ENCODE data around the gene ARHGAP6. TPM values are rescaled to one million over a fixed set of nuclear protein-coding genes. Genes with fewer than 3 reads are reported as not detected.
"Not testable (repeated sequence)": the region's sequence is repeated elsewhere in the genome, so short reads cannot be mapped to it uniquely, and the experiment has no call there.

The ARHGAP6 gene
- total RNA-seq, 1 donor from 2014 or later: 3.1 TPM

DNA sequence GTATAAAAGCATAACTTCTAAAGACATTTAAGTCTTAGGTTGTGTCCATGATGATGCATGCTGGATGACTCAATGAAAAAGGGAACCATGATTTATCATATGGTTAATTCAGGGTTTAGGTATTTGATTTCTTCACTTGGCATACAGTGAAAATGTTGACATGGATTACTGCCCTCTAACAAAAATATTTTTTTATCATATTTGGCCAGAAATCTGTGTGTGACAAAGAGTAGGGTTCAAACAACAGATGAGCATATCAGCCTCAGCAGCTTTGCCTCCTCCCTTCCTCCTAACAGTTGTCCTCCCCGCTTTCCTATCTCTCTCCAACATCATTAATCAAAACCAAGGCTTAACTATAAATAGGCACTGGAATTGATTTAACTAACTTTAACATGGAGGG lies 46.3 kb downstream of the ARHGAP6 start:
- Histone ChIP-seq H3K36me3 (no peaks in the 10 kb centered on the region), H3K4me1 (no peaks in the 10 kb centered on the region), H3K9me3 (replicated peaks) (peaks cover 8% of the 10 kb centered on the region), H3K27me3 (ENCODE audit: low read depth) (no peaks in the 10 kb centered on the region), H3K4me3 (no peak overlapping the region), H3K27ac (replicated peaks) (no peak overlapping the region)
- no peak for DNase-seq
- TF ChIP-seq, protein P1, sequence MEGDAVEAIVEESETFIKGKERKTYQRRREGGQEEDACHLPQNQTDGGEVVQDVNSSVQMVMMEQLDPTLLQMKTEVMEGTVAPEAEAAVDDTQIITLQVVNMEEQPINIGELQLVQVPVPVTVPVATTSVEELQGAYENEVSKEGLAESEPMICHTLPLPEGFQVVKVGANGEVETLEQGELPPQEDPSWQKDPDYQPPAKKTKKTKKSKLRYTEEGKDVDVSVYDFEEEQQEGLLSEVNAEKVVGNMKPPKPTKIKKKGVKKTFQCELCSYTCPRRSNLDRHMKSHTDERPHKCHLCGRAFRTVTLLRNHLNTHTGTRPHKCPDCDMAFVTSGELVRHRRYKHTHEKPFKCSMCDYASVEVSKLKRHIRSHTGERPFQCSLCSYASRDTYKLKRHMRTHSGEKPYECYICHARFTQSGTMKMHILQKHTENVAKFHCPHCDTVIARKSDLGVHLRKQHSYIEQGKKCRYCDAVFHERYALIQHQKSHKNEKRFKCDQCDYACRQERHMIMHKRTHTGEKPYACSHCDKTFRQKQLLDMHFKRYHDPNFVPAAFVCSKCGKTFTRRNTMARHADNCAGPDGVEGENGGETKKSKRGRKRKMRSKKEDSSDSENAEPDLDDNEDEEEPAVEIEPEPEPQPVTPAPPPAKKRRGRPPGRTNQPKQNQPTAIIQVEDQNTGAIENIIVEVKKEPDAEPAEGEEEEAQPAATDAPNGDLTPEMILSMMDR (IDR thresholded peaks at IDR 0.05; ENCODE audit: borderline replicate concordance): no peak
- intact Hi-C loops (cut with micrococcal nuclease): no loop called here

DNA sequence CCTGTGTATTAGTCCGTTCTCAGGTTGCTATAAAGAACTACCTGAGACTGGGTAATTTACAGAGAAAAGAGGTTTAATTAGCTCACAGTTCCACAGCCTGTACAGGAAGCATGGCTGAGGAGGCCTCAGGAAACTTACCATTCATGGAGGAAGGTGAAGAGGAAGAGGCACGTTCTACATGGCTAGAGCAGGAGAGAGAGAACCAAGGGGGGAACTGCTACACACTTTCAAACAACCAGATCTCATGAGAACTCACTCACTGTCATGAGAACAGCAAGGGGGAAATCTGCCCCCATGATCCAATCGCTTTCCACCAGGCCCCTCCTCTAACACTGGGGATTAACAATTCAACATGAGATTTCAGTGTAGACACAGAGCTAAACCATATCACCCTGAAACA lies 51.5 kb downstream of the ARHGAP6 start:
- H3K36me3 ChIP-seq; H3K27ac ChIP-seq (replicated peaks); DNase-seq; intact Hi-C loops (cut with micrococcal nuclease); H3K9me3 ChIP-seq (replicated peaks); H3K4me3 ChIP-seq; H3K27me3 ChIP-seq (ENCODE audit: low read depth); H3K4me1 ChIP-seq: not testable (repeated sequence)

DNA sequence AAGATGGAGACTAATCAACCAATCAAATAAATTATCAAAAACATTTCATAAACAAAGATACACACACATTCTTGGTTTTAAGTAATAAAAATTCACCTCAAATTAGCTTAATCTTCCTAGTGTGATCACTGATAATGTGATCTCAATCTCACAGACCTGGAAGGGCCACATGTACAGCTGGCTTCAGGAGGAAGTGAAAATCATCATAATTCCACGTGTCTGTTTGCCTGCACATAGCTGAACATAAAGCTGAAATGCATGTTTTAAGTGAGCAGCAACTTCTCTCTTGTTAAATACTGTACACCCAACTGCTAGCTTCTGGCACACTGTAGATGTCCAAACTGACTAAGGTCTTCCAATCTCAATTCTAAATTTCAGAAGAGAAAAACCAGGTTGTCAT lies 53.8 kb downstream of the ARHGAP6 start:
- Histone ChIP-seq H3K27me3 (ENCODE audit: low read depth) (no peaks in the 10 kb centered on the region), H3K27ac (replicated peaks) (no peak overlapping the region), H3K4me1 (no peaks in the 10 kb centered on the region), H3K36me3 (no peaks in the 10 kb centered on the region), H3K9me3 (replicated peaks) (no peaks in the 10 kb centered on the region), H3K4me3 (no peak overlapping the region)
- DNase-seq: no peak
- TF ChIP-seq, protein P1 (IDR thresholded peaks at IDR 0.05; ENCODE audit: borderline replicate concordance): no peak
- intact Hi-C loops (cut with micrococcal nuclease): no loop called here

DNA sequence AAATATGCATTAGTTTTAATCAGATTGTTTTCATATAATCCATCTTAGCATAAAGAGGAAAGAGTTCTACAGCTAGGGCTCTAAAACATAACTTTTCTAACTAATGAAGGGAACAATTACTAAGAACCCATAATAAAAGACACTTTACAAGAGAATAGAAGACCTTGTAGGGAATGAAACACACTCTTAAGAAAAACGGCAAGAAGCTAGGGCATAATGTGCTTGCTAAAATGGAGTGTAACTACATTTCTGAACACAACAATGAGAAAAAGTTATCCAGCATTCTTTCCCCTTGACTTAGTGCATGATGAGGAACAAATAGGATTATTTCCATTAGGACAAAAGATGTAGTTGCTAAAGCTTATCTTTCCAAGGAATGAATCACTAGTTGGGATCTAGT lies 54.6 kb downstream of the ARHGAP6 start:
- TF ChIP-seq, protein P1 (IDR thresholded peaks at IDR 0.05; ENCODE audit: borderline replicate concordance): no peak
- DNase-seq: no peak
- Histone ChIP-seq H3K4me1 (no peaks in the 10 kb centered on the region), H3K36me3 (no peaks in the 10 kb centered on the region), H3K27me3 (ENCODE audit: low read depth) (no peaks in the 10 kb centered on the region), H3K4me3 (no peak overlapping the region), H3K27ac (replicated peaks) (no peak overlapping the region), H3K9me3 (replicated peaks) (no peaks in the 10 kb centered on the region)
- intact Hi-C loops (cut with micrococcal nuclease): no loop called here

DNA sequence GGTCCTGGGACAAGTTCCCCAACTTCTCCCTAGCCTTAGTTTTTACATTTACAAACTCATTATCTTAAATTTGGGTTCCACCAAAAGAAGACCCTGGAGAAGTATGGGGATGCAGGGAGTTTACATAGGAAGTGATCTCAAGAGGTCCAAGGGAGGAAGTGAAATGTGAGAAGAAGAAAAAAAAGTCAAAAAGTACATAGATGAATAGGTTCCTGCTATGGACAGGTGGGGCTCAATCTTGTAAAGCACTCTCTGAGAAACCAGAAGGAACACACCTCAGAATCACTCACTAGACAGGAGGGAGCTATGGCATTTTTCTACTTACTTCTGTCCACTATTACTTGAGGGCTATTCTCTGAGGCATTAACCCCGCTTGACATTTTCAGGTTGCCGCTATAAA lies 56.6 kb downstream of the ARHGAP6 start:
- TF ChIP-seq, protein P1 (IDR thresholded peaks at IDR 0.05; ENCODE audit: borderline replicate concordance): no peak

DNA sequence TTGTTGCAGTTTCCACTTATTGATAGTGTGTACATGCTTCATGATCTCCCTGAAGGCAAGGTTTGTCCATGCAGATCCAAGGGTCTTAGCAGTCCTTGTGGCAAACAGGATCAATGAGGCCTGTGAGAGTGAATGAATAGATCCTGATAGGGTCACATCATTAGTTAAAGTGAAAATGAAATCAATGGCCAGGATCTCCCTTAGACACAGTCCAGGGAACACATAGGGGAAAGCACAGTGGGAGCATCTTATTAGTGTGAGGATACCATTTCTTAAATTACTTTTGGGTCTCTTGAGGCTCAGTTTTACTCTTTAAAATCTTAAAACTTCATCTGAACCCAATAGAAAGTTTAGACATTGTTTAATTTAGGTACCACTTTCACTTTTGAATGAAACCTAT lies 59.3 kb downstream of the ARHGAP6 start:
- intact Hi-C loops (cut with micrococcal nuclease): no loop called here
- TF ChIP-seq, protein P1 (IDR thresholded peaks at IDR 0.05; ENCODE audit: borderline replicate concordance): no peak
- Histone ChIP-seq H3K36me3 (no peaks in the 10 kb centered on the region), H3K9me3 (replicated peaks) (no peaks in the 10 kb centered on the region), H3K27ac (replicated peaks) (no peak overlapping the region), H3K27me3 (ENCODE audit: low read depth) (no peaks in the 10 kb centered on the region), H3K4me1 (no peaks in the 10 kb centered on the region), H3K4me3 (no peak overlapping the region)
- no peak for DNase-seq

More for the DNA sequence above, 56.6 kb downstream of the ARHGAP6 start:
- Histone ChIP-seq H3K4me1 (no peaks in the 10 kb centered on the region), H3K4me3 (no peak overlapping the region), H3K36me3 (no peaks in the 10 kb centered on the region), H3K27me3 (ENCODE audit: low read depth) (no peaks in the 10 kb centered on the region), H3K27ac (replicated peaks) (no peak overlapping the region), H3K9me3 (replicated peaks) (no peaks in the 10 kb centered on the region)
- intact Hi-C loops (cut with micrococcal nuclease): no loop called here
- no peak for DNase-seq
